ENCODE results near the gene GRM4.

Gene GRM4

DNA sequence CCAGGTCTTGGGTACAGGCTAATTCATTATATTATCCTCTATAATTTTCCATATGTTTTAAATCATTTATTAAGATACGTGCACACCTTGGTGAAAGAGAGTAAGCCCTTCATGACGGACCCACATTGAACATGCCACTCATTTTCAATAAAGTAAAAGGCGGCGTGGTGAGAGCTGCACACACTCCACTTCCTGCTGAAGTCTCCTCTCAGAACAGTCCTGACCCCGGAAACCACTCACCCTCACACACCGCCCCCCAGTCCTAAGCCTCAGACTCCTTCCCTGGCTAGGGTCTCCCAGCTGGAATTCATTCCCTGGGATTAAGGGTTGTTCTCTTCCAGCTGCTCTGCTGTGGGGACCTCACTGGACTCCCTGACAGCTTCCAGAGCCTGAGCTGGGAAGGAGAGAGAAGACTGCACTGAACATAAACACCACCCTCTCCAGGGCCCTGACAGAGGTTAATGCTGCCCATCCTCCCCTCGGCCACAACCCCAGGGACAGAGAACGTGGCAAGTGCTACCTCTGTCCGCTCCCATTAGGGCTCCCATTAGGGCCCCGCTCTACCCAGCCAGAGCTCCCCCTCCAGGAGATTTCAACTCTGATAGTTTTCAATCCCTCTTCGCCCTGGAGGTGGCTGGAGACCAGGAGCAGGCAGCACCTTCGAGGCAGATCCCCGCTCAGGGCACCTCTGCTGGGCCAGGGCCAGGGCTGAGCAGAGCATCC is 24.8 kb downstream of the GRM4 start:
- H3K4me3 ChIP-seq (ENCODE audit: low read length): no peak overlapping the region
- no peak for DNase-seq (ENCODE audit: low read depth, low spot score)

DNA sequence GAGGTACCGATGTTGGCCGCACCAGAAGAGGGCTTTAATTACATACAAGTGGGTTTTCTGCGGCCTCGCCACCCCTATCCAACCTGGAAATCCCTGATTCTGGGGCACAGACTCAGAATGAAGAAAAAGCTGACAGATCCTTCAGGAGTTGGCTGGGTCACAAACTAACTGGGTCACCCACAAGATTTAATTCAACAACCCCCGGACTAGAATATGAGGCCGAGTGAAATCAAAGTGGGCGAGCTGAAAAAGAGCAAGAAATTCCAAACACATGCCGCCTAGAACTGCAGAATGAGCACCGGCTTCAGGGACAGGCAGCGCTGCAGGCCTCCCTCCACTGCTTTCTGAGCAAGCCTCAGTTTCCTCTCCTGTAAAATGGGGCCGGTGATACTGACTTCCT is 30.0 kb downstream of the GRM4 start:
- H3K4me3 ChIP-seq (ENCODE audit: low read length): no peak overlapping the region
- DNase-seq (ENCODE audit: low read depth, low spot score): no peak

DNA sequence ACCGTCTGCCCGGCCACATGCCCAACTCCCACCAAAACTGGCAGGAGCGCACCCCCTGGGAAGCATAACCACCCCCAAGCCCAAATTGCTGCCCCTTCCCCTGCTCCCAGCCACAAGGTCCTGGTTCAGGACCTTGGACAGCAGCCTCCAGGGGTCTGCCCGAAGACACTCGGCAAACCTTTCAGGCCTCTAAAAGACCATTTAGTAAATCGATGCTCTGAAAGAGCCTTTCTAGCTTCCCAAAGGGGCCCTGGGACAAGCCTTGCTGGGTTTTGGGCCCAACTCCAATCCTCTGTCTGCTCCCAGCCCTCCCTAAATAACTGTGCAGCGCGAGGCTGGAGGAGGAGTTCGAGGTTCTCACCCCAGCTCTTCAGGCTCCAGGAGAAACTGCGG is 30.5 kb downstream of the GRM4 start:
- H3K4me3 ChIP-seq (ENCODE audit: low read length): no peak overlapping the region
- DNase-seq (ENCODE audit: low read depth, low spot score): peak; percentile 23

GRCh38 chr6:34114695-34115402 is 31.0 kb downstream of the GRM4 start:
- DNase-seq (ENCODE audit: low read depth, low spot score): no peak
- no peak overlapping the region for H3K4me3 ChIP-seq (ENCODE audit: low read length)

DNA sequence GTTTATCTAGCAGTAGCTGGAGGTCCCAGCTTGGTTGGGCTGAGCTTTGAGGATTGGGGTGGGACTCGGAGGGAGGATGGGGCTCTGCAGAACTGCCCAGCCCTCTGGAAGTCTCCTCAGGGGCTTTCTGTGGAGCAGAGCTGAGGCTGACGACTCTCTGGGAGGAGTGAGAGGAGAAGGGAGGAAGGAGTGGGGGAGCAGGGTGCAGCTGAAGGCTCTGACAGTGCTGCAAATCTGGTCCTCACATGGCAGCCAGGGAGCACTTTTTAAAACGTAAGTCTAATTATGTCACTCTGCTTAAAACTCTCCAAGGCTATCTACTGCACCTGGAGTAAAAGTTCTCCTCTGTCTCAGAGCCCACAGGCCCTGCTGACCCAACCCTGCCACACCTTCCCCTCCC is 32.4 kb downstream of the GRM4 start:
- H3K4me3 ChIP-seq (ENCODE audit: low read length): no peak overlapping the region
- no peak for DNase-seq (ENCODE audit: low read depth, low spot score)

DNA sequence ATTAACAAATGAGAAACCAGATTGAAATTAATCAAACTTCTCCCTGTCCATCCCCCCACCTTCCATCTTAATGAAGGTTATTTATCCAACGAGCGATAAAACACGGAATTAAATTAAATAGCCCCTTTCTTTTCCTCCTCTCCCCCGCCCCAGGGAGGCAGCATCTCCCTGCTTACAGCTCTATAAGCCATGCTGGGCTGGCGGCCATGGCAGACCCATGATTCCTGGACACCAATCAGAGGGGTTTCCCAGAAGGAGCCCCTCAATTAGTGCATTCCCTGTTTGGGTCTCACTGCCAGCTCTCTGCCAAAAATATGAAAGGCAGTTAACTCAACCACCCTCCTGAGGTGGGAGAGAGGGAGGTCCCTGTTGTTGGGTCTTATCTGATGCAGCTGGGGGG is 33.8 kb downstream of the GRM4 start:
- no peak for DNase-seq (ENCODE audit: low read depth, low spot score)
- H3K4me3 ChIP-seq (ENCODE audit: low read length): no peak overlapping the region

DNA sequence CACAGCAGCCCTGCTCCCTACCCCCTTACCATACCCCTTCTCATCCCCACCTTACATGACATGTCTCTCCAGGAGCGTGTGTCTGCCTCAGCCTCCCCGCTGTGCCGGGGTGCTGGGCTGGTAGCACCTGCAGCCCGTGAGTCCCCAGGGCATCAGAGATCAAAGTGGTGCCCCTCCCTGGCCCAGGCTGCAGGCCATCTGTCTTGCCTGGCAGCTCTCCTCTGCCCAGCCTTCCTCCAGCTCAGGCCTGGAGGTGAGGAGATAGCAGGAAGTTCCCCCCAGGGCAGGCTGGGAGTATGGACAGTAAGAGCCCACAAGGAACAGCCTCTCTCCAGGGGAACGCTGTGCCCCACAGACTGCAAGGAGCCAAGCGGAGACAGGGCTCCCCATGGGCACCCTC is 35.3 kb downstream of the GRM4 start:
- no peak for DNase-seq (ENCODE audit: low read depth, low spot score)
- no peak overlapping the region for H3K4me3 ChIP-seq (ENCODE audit: low read length)

DNA sequence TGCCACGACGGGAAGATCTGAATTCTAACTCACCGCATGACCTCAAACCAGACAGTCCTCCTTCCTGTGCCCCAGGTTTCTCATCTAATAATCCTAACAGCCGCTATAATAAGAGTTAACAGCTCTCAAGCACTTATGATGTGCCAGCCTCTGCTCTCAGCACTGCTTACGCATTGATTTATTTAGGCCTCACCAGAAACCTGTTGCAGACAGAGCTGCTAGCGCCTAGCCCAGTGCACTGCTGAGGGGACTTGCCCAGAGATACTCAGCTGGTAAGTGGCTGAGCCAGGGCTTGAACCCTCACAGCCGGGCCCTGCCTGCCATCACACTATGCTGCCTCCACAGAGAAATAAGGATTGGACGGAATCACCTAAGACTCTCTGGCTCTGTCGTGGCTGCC is 37.7 kb downstream of the GRM4 start:
- no peak overlapping the region for H3K4me3 ChIP-seq (ENCODE audit: low read length)
- peak; percentile 24 for DNase-seq (ENCODE audit: low read depth, low spot score)

DNA sequence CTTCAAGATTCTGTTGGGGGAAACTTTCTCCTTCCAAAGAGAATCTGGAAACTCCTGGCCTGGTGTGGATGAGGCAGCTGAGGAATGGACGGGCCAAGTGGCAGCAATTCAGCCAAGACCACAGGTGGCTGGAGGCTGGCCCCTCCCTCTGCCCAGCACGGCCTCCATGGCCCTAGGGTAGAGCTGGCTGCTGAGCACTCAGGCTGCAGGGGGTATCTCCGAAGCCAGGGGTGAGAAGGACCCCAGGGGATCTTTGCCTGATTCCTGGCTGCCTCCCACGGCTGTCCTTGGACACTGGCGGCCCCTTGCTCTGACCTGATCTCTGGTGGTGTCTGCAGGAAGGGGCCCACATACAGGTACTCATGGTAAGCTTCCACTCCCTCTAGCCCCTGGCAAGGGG is 39.0 kb downstream of the GRM4 start:
- no peak for DNase-seq (ENCODE audit: low read depth, low spot score)
- H3K4me3 ChIP-seq (ENCODE audit: low read length): no peak overlapping the region

- H3K4me3 ChIP-seq (ENCODE audit: low read length): no peak overlapping the region
- DNase-seq (ENCODE audit: low read depth, low spot score): no peak
Observed at GRCh38 chr6:34106421-34106820, 39.5 kb downstream of the GRM4 start.

DNA sequence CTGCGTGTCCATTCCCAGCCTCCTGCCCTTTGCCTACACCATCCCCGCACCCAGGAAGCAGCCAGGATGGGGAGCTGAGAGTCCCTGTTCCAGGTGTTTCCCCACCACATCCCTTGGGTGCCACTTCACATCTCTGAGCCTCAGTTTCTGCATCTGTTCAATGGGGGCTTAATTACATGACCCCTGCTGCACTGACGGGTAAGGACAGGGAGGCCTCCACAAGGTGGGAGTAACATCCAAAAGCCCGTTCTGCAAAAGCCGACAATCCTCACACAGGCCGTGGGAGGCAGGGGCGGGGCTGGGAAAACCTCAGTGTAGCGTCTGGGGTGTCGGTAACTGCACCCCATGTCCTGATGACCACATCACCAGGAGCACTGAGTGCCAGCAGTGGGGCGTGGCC is 41.3 kb downstream of the GRM4 start:
- no peak for DNase-seq (ENCODE audit: low read depth, low spot score)
- no peak overlapping the region for H3K4me3 ChIP-seq (ENCODE audit: low read length)

DNA sequence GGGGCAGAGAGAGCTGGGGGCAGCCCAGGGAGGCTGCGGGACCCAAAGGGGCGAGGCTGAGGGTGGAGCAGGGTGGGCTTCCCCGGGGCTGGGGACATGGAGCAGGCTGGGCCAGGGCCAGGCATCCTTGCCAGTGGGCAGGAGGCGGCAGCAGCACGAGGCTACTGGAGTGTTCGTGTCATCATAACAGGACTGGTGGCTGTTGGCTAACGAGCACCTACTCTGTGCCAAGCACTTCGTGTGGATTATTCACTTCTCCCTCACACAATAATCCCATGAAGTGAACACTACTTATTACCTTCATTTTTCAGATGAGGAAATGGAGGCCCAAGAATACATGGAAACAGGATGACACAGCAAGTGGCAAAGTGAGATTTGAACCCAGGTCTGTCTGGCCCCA is 41.7 kb downstream of the GRM4 start:
- DNase-seq (ENCODE audit: low read depth, low spot score): no peak
- no peak overlapping the region for H3K4me3 ChIP-seq (ENCODE audit: low read length)

DNA sequence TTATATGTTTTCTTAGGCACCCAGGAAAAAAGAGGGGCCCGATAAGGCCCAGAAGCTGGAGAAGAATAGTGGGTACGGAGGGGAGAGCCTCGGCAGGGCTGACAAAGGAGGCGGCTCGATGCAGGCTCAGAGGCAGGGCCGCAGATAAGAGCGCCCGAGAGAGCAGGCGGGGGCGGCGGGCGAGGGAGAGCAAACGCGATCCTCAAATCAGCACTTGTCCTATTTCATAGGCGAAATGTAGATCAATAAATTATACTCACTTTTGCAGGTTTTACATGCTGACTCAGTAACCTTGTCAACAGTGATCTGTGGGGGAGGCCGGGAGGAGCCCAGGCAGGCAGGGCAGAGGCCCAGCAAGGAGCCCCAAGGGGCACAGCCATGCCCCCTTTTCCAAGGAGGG is 42.6 kb downstream of the GRM4 start:
- no peak for DNase-seq (ENCODE audit: low read depth, low spot score)
- H3K4me3 ChIP-seq (ENCODE audit: low read length): no peak overlapping the region

DNA sequence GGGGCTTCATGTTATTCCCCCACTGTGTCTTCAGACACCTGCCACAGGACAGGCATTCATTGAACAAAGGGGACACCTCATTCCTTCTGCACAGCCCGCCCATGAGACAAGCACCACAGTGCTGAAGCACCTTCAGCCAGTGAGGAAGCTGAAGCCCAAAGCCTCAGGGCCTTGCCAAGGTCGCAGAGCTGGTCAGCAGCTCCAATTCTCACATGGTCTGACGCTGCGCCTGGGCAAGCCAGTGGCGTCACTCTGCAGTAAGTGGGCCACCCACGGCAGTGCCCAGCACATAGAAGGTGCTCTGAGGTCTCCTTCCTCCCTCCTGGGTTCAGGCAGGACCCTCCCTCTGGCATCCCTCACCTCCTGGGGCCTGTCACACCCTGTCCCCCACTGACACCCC is 43.2 kb downstream of the GRM4 start:
- H3K4me3 ChIP-seq (ENCODE audit: low read length): no peak overlapping the region
- DNase-seq (ENCODE audit: low read depth, low spot score): no peak

DNA sequence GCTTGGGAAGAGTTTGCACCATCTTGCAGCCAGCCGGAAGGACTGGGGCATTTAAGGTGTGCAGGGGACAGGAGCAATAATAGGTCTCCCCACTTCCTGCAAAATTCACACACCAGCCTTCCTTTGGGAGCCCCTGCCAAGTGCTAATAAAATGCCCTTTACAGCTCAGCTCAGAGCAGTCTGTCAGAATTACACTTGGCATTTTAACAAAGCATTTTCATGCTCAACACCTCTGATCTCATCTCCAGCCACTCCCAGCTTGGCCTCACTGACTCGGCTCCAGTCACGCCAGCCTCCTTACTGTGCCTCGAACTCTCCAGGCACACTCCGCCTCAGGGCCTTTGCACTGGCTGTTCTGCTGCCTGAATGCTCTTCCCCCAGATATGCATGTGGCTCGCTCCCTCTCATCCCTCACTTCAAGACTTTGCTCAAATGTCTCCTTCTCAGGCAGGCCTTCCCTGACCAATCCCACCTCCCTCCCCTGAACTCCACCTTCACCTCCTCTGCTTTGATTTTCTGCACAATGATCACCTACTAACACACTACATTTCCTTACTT is 43.7 kb downstream of the GRM4 start:
- H3K4me3 ChIP-seq (ENCODE audit: low read length): no peak overlapping the region
- DNase-seq (ENCODE audit: low read depth, low spot score): no peak

- H3K4me3 ChIP-seq (ENCODE audit: low read length): no peak overlapping the region
- DNase-seq (ENCODE audit: low read depth, low spot score): no peak
Observed at GRCh38 chr6:34100788-34101187, 45.1 kb downstream of the GRM4 start.

DNA sequence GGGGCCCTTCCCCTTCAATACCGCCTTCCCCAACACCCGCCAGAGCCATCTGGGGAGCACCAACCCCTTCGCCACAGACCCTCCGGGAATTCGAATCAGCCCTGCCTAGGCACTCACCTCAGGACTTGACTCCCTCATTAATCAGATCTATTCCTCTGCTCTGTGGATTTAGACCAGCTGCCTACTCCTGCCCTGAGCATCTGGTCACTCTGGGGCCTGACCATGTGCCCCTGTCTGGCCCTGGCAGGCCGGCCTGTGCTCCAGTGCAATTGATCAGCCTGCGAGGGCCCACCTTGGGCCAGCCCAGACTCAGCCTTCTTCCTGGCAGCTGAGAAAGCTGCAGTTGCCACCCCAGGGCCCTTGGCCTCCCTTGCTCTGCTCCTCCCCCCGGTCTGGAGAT is 46.0 kb downstream of the GRM4 start:
- H3K4me3 ChIP-seq (ENCODE audit: low read length): no peak overlapping the region
- no peak for DNase-seq (ENCODE audit: low read depth, low spot score)

DNA sequence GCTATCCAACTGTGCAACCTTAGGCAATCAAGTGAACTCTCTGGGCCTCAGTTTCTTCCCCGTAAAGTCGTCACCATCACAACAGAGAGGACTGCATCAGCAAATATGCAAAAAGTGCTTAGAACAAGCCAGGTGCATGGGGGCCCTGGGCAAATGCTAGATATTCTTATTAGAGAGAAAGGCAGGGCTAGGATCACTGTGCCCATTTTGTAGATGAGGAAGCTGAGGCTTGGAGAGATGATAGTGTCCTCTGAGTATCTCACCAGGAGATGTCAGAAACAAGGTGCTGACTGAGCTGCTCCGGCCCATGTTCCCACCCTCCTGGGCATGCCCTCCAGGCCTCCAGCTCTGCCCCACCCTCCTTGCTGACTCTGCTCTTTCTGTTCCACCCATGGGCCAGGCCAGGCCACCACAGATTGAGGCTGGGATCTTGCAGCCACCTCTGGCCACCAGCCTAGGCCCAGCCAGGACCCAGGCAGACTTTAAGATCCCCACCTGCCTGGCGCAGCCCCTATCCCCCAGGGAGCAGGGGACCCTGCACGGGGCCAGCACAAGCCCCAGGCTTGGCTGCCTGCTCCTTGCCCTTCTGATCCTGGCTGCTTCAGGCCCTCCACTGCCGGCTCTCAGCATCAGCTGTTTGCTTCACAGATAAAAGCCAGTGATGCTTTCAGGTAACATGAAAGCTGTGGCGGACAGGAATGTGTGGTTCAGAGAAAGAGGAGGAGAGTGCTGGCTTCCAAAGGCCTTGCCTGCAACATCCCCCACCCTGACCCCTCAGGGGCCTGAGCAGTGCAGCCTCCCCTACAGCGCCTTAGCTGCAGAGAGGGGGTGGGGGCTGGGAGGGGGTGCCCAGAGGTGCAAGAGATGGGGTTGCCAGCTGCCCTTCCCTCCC is 47.6 kb downstream of the GRM4 start:
- DNase-seq (ENCODE audit: low read depth, low spot score): no peak
- no peak overlapping the region for H3K4me3 ChIP-seq (ENCODE audit: low read length)

GRCh38 chr6:34096814-34097213 is 49.1 kb downstream of the GRM4 start:
- no peak for DNase-seq (ENCODE audit: low read depth, low spot score)

DNA sequence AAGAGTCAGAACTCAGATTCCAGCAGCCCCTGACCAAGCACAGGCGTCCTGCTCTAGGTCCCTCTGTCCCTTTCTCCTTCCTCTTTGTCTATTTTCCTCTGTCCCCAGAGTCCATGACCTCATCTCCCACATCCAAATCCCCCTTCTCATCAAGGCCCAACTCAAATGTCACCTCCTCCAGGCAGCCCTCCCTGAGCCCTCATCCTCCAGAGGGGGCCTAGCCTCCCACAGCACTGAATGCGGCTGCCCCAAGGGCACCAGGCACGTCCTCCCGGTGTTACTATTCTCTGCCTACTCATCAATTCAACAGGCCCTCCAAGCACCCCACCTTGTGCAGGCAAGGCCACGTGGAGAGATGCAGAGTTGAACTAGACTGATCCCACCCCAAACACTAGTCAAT is 49.7 kb downstream of the GRM4 start:
- DNase-seq (ENCODE audit: low read depth, low spot score): no peak
- no peak overlapping the region for H3K4me3 ChIP-seq (ENCODE audit: low read length)

More at GRCh38 chr6:34096814-34097213, 49.1 kb downstream of the GRM4 start:
- no peak overlapping the region for H3K4me3 ChIP-seq (ENCODE audit: low read length)

All from Jurkat, Clone E6-1 (cell line).